GM23338 (cell line): Measurements from ENCODE around the gene F2. TPM values are rescaled to one million over a fixed set of nuclear protein-coding genes. Genes with fewer than 3 reads are reported as not detected.

ENCODE experiments used
- ATAC-seq: fragments of 200-7000 bp; cut with Tn5 transposase; 3 replicates; pipeline ENCODE4 v1.9.1; 2020
- DNase-seq: peaks from one replicate; pipeline ENCODE4 v3.0.0-alpha.2; 2015; ENCODE audit warnings: low spot score
- H2AFZ ChIP-seq: fragments of 200-600 bp; sonication (generic); 2 replicates; pipeline ENCODE4 v1.8.0; 2016; ENCODE audit warnings: antibody characterized with exemption, mild to moderate bottlenecking, moderate library complexity
- H3F3A ChIP-seq: fragments of 200-600 bp; sonication (generic); replicated peaks from 2 replicates; pipeline ENCODE4 v1.8.0; 2017; ENCODE audit warnings: antibody characterized with exemption, mixed run types, low read depth
- H3K27ac ChIP-seq: fragments of 200-600 bp; sonication (generic); 2 replicates; pipeline ENCODE4 v1.6.1; 2016; ENCODE audit warnings: low read depth
- H3K27me3 ChIP-seq: fragments of 200-600 bp; sonication (generic); 2 replicates; pipeline ENCODE4 v1.8.0; 2016; ENCODE audit warnings: mild to moderate bottlenecking, mixed run types, moderate library complexity; ENCODE audit not compliant: insufficient read depth
- H3K36me3 ChIP-seq: fragments of 200-600 bp; sonication (generic); 2 replicates; pipeline ENCODE4 v1.8.0; 2016; ENCODE audit warnings: mild to moderate bottlenecking; ENCODE audit not compliant: insufficient read depth
- H3K4me1 ChIP-seq: fragments of 200-600 bp; sonication (generic); 2 replicates; pipeline ENCODE4 v1.8.0; 2016; ENCODE audit warnings: mild to moderate bottlenecking, moderate library complexity; ENCODE audit not compliant: insufficient read depth
- H3K4me2 ChIP-seq: fragments of 200-600 bp; sonication (generic); 2 replicates; pipeline ENCODE4 v1.7.1; 2017; ENCODE audit warnings: mixed run types
- H3K4me3 ChIP-seq: fragments of 200-600 bp; sonication (generic); 2 replicates; pipeline ENCODE4 v1.6.1; 2016; ENCODE audit warnings: mixed run types
- H3K79me2 ChIP-seq: fragments of 200-600 bp; sonication (generic); replicated peaks from 2 replicates; pipeline ENCODE4 v1.8.0; 2017; ENCODE audit warnings: mild to moderate bottlenecking; ENCODE audit not compliant: insufficient read depth
- H3K9me2 ChIP-seq: fragments of 200-600 bp; sonication (generic); 2 replicates; pipeline ENCODE4 v1.8.0; 2017; ENCODE audit not compliant: insufficient read depth
- H4K20me1 ChIP-seq: fragments of 200-600 bp; sonication (generic); replicated peaks from 2 replicates; pipeline ENCODE4 v1.8.0; 2017; ENCODE audit warnings: mild to moderate bottlenecking; ENCODE audit not compliant: insufficient read depth
- H3K27ac Mint-ChIP-seq: 2 replicates; pipeline ENCODE4 v1.8.0; 2020; ENCODE audit warnings: inconsistent platforms, mild to moderate bottlenecking, moderate library complexity, mixed read lengths
- H3K27me3 Mint-ChIP-seq: 3 replicates; pipeline ENCODE4 v1.8.0; 2022; ENCODE audit warnings: low read depth, mild to moderate bottlenecking, moderate library complexity, mixed read lengths, inconsistent platforms; ENCODE audit not compliant: insufficient read depth, poor library complexity
- H3K36me3 Mint-ChIP-seq: 3 replicates; pipeline ENCODE4 v1.8.0; 2021; ENCODE audit warnings: low read depth, mild to moderate bottlenecking, inconsistent platforms, moderate library complexity, mixed read lengths
- H3K4me1 Mint-ChIP-seq: 3 replicates; pipeline ENCODE4 v1.8.0; 2020; ENCODE audit warnings: mild to moderate bottlenecking, inconsistent platforms, mixed read lengths
- H3K4me3 Mint-ChIP-seq: 3 replicates; pipeline ENCODE4 v1.8.0; 2021; ENCODE audit warnings: moderate library complexity, mild to moderate bottlenecking, inconsistent platforms, mixed read lengths
- H3K9me3 Mint-ChIP-seq: 3 replicates; pipeline ENCODE4 v1.8.0; 2020; ENCODE audit warnings: moderate library complexity, mild to moderate bottlenecking, inconsistent platforms, mixed read lengths
- CREB1 ChIP-seq: fragments of 250-450 bp; sonication (Bioruptor Pico); IDR thresholded peaks from 2 replicates; pipeline ENCODE4 v1.5.0; 2020; ENCODE audit warnings: low read depth, mild to moderate bottlenecking, moderate library complexity
- EZH2 ChIP-seq: fragments of 200-600 bp; sonication (generic); IDR thresholded peaks from one replicate; pipeline ENCODE4 v1.8.0; 2017; ENCODE audit warnings: antibody characterized with exemption, mild to moderate bottlenecking, low read depth; ENCODE audit not compliant: unreplicated experiment
- EZH2phosphoT487 ChIP-seq: fragments of 200-600 bp; sonication (generic); IDR thresholded peaks from one replicate; pipeline ENCODE4 v1.8.1; 2018; ENCODE audit warnings: antibody characterized with exemption; ENCODE audit not compliant: unreplicated experiment
- JUNB ChIP-seq: IDR thresholded peaks from one replicate; pipeline ENCODE4 v1.6.1; 2016; ENCODE audit warnings: antibody characterized with exemption; ENCODE audit not compliant: unreplicated experiment
- NANOG ChIP-seq: IDR thresholded peaks from 2 replicates; pipeline ENCODE4 v1.6.1; 2016; ENCODE audit warnings: antibody characterized with exemption, borderline replicate concordance
- POLR2AphosphoS5 ChIP-seq: IDR thresholded peaks from 2 replicates; pipeline ENCODE4 v1.6.1; 2016; ENCODE audit warnings: antibody characterized with exemption, low read depth
- STAT1 ChIP-seq: IDR thresholded peaks from one replicate; pipeline ENCODE4 v1.6.1; 2016; ENCODE audit warnings: antibody characterized with exemption; ENCODE audit not compliant: unreplicated experiment
- ZNF114 ChIP-seq: fragments of 250-450 bp; sonication (Bioruptor Pico); IDR thresholded peaks from 2 replicates; pipeline ENCODE4 v1.5.0; 2020; ENCODE audit warnings: mild to moderate bottlenecking, moderate library complexity
- ZNF331 ChIP-seq: fragments of 250-450 bp; sonication (Bioruptor Pico); IDR thresholded peaks from 2 replicates; pipeline ENCODE4 v1.5.0; 2020; ENCODE audit warnings: low read depth, mild to moderate bottlenecking, moderate library complexity
- polyA plus RNA-seq: library from polyadenylated mRNA; unstranded; fragments of >200 nt; fragmentation: Nextera tagmentation; extraction: Ambion mirVana; gene quantifications from 2 replicates; pipeline ENCODE4 v1.2.1, GENCODE V29; 2016
- total RNA-seq: library from RNA; depleted of rRNA; stranded (reverse); fragments of >200 nt; shearing (Covaris generic); gene quantifications from 2 replicates; pipeline ENCODE4 v1.2.3, GENCODE V29; 2014
- TF ChIP-seq, protein P1 (sequence below), 2 experiments: fragments of 200-600 bp in 1 of 2; sonication (generic) in 1 of 2; conservative IDR thresholded peaks; 2 replicates each; pipeline versions ENCODE4 v1.5.1 to v1.6.1; 2016 to 2017; ENCODE audit warnings: antibody characterized with exemption in 2 of 2, low read depth in 2 of 2, mild to moderate bottlenecking in 2 of 2, moderate library complexity in 1 of 2
- TF ChIP-seq, protein P2 (sequence below): fragments of 250-450 bp; sonication (Bioruptor Pico); IDR thresholded peaks from 2 replicates; pipeline ENCODE4 v1.5.0; 2020; ENCODE audit warnings: mild to moderate bottlenecking, moderate library complexity
- TF ChIP-seq, protein P3 (sequence below): IDR thresholded peaks from one replicate; pipeline ENCODE4 v1.6.1; 2018; ENCODE audit warnings: antibody characterized with exemption; ENCODE audit not compliant: unreplicated experiment
- TF ChIP-seq, protein P4 (sequence below): IDR thresholded peaks from 2 replicates; pipeline ENCODE4 v1.6.1; 2016; ENCODE audit warnings: antibody characterized with exemption

Gene F2
- total and polyA plus RNA-seq, 2 experiments from 2014 or later: 0.21 TPM; not detected in 1

DNA sequence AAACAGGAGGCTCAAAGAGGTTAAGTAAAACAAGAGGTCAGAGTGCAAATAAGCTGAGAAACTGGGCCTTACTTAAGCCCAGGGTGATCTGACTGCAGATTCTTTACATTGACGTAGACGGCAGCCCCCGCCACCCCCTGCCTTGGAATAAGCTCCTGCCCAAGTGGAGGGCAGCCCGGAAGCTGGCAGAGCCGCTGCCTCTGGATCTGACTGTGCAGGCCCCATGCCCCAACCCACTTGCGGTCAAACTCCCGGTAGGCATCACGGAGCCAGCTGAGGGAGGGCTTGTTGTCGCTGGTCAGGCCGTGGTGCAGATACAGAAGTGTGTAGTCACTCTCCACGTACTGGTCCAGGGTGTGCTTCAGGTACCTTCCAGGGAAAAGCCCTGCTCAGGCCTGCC is 37.2 kb upstream of the F2 start:
- H3K4me2 ChIP-seq: no peak overlapping the region
- TF ChIP-seq JUNB (no peak), EZH2 (no peak), POLR2AphosphoS5 (no peak), NANOG (no peak), EZH2phosphoT487 (no peak), CREB1 (CRISPR knock-in tag) (no peak), ZNF114 (no peak), STAT1 (no peak), ZNF331 (CRISPR knock-in tag) (no peak)
- TF ChIP-seq, protein P1, sequence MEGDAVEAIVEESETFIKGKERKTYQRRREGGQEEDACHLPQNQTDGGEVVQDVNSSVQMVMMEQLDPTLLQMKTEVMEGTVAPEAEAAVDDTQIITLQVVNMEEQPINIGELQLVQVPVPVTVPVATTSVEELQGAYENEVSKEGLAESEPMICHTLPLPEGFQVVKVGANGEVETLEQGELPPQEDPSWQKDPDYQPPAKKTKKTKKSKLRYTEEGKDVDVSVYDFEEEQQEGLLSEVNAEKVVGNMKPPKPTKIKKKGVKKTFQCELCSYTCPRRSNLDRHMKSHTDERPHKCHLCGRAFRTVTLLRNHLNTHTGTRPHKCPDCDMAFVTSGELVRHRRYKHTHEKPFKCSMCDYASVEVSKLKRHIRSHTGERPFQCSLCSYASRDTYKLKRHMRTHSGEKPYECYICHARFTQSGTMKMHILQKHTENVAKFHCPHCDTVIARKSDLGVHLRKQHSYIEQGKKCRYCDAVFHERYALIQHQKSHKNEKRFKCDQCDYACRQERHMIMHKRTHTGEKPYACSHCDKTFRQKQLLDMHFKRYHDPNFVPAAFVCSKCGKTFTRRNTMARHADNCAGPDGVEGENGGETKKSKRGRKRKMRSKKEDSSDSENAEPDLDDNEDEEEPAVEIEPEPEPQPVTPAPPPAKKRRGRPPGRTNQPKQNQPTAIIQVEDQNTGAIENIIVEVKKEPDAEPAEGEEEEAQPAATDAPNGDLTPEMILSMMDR (conservative IDR thresholded peaks at IDR 0.05; ENCODE audit: low read depth in 2 of 2): no peak
- TF ChIP-seq, protein P2, sequence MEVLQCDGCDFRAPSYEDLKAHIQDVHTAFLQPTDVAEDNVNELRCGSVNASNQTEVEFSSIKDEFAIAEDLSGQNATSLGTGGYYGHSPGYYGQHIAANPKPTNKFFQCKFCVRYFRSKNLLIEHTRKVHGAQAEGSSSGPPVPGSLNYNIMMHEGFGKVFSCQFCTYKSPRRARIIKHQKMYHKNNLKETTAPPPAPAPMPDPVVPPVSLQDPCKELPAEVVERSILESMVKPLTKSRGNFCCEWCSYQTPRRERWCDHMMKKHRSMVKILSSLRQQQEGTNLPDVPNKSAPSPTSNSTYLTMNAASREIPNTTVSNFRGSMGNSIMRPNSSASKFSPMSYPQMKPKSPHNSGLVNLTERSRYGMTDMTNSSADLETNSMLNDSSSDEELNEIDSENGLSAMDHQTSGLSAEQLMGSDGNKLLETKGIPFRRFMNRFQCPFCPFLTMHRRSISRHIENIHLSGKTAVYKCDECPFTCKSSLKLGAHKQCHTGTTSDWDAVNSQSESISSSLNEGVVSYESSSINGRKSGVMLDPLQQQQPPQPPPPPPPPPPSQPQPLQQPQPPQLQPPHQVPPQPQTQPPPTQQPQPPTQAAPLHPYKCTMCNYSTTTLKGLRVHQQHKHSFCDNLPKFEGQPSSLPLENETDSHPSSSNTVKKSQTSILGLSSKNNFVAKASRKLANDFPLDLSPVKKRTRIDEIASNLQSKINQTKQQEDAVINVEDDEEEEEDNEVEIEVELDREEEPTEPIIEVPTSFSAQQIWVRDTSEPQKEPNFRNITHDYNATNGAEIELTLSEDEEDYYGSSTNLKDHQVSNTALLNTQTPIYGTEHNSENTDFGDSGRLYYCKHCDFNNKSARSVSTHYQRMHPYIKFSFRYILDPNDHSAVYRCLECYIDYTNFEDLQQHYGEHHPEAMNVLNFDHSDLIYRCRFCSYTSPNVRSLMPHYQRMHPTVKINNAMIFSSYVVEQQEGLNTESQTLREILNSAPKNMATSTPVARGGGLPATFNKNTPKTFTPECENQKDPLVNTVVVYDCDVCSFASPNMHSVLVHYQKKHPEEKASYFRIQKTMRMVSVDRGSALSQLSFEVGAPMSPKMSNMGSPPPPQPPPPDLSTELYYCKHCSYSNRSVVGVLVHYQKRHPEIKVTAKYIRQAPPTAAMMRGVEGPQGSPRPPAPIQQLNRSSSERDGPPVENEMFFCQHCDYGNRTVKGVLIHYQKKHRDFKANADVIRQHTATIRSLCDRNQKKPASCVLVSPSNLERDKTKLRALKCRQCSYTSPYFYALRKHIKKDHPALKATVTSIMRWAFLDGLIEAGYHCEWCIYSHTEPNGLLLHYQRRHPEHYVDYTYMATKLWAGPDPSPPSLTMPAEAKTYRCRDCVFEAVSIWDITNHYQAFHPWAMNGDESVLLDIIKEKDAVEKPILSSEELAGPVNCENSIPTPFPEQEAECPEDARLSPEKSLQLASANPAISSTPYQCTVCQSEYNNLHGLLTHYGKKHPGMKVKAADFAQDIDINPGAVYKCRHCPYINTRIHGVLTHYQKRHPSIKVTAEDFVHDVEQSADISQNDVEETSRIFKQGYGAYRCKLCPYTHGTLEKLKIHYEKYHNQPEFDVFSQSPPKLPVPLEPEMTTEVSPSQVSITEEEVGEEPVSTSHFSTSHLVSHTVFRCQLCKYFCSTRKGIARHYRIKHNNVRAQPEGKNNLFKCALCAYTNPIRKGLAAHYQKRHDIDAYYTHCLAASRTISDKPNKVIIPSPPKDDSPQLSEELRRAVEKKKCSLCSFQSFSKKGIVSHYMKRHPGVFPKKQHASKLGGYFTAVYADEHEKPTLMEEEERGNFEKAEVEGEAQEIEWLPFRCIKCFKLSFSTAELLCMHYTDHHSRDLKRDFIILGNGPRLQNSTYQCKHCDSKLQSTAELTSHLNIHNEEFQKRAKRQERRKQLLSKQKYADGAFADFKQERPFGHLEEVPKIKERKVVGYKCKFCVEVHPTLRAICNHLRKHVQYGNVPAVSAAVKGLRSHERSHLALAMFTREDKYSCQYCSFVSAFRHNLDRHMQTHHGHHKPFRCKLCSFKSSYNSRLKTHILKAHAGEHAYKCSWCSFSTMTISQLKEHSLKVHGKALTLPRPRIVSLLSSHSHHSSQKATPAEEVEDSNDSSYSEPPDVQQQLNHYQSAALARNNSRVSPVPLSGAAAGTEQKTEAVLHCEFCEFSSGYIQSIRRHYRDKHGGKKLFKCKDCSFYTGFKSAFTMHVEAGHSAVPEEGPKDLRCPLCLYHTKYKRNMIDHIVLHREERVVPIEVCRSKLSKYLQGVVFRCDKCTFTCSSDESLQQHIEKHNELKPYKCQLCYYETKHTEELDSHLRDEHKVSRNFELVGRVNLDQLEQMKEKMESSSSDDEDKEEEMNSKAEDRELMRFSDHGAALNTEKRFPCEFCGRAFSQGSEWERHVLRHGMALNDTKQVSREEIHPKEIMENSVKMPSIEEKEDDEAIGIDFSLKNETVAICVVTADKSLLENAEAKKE (CRISPR knock-in tag): no peak
- TF ChIP-seq, protein P3, sequence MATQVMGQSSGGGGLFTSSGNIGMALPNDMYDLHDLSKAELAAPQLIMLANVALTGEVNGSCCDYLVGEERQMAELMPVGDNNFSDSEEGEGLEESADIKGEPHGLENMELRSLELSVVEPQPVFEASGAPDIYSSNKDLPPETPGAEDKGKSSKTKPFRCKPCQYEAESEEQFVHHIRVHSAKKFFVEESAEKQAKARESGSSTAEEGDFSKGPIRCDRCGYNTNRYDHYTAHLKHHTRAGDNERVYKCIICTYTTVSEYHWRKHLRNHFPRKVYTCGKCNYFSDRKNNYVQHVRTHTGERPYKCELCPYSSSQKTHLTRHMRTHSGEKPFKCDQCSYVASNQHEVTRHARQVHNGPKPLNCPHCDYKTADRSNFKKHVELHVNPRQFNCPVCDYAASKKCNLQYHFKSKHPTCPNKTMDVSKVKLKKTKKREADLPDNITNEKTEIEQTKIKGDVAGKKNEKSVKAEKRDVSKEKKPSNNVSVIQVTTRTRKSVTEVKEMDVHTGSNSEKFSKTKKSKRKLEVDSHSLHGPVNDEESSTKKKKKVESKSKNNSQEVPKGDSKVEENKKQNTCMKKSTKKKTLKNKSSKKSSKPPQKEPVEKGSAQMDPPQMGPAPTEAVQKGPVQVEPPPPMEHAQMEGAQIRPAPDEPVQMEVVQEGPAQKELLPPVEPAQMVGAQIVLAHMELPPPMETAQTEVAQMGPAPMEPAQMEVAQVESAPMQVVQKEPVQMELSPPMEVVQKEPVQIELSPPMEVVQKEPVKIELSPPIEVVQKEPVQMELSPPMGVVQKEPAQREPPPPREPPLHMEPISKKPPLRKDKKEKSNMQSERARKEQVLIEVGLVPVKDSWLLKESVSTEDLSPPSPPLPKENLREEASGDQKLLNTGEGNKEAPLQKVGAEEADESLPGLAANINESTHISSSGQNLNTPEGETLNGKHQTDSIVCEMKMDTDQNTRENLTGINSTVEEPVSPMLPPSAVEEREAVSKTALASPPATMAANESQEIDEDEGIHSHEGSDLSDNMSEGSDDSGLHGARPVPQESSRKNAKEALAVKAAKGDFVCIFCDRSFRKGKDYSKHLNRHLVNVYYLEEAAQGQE: no peak
- TF ChIP-seq, protein P4, sequence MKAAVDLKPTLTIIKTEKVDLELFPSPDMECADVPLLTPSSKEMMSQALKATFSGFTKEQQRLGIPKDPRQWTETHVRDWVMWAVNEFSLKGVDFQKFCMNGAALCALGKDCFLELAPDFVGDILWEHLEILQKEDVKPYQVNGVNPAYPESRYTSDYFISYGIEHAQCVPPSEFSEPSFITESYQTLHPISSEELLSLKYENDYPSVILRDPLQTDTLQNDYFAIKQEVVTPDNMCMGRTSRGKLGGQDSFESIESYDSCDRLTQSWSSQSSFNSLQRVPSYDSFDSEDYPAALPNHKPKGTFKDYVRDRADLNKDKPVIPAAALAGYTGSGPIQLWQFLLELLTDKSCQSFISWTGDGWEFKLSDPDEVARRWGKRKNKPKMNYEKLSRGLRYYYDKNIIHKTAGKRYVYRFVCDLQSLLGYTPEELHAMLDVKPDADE: no peak
- no peaks in the 10 kb centered on the region for H4K20me1 ChIP-seq
- Mint-ChIP-seq H3K27ac (no peak overlapping the region), H3K27me3 (peaks cover 6% of the 10 kb centered on the region), H3K4me3 (no peak overlapping the region), H3K4me1 (peaks cover 3% of the 10 kb centered on the region; the same call in 2 of the 3 replicates), H3K36me3 (peaks cover 6% of the 10 kb centered on the region), H3K9me3 (no peaks in the 10 kb centered on the region)
- no peaks in the 10 kb centered on the region for H3K36me3 ChIP-seq
- no peaks in the 10 kb centered on the region for H3K79me2 ChIP-seq
- DNase-seq (no peak), ATAC-seq (no peak)
- no peak overlapping the region for H2AFZ ChIP-seq
- no peak overlapping the region for H3K4me3 ChIP-seq
- 0 out of 2 replicates have a peak, but pooled peaks cover 2% of the 10 kb centered on the region for H3F3A ChIP-seq
- H3K4me1 ChIP-seq: no peaks in the 10 kb centered on the region
- H3K27me3 ChIP-seq: no peaks in the 10 kb centered on the region
- H3K27ac ChIP-seq: no peak overlapping the region
- H3K9me2 ChIP-seq: no peaks in the 10 kb centered on the region
